Measurements from ENCODE around the gene MIPEP.

- no peak for TF ChIP-seq TAF1 (IDR thresholded peaks at IDR 0.05; ENCODE audit: borderline replicate concordance, low read depth, low read length)
- TF ChIP-seq POLR2A (IDR thresholded peaks at IDR 0.05; ENCODE audit: low read depth, low read length), result no peak
- TF ChIP-seq POLR2AphosphoS5 (IDR thresholded peaks at IDR 0.05; ENCODE audit: low read depth, low read length), result no peak
These were observed 94.7 kb downstream of the MIPEP start for GRCh38 chr13:23794267-23795161.

Data from GM12892 (cell line).